Fibroblast of lung (primary cell): ENCODE results near the gene NANS. TPM values are rescaled to one million over a fixed set of nuclear protein-coding genes. Genes with fewer than 3 reads are reported as not detected.

Source experiments
- DNase-seq, 2 donors: peaks; one replicate each; pipeline versions ENCODE4 v3.0.0 to v3.0.0-alpha.2; 2010; ENCODE audit warnings: low read depth in 2 of 2
- H2AFZ ChIP-seq: 2 replicates; pipeline ENCODE4 v1.5.1; 2012; ENCODE audit warnings: low read length, control low read depth, inconsistent platforms
- H3K27ac ChIP-seq: 2 replicates; pipeline ENCODE4 v1.5.1; 2011; ENCODE audit warnings: low read length, control low read depth; ENCODE audit not compliant: insufficient read depth
- H3K27me3 ChIP-seq: 2 replicates; pipeline ENCODE4 v1.5.1; 2011; ENCODE audit warnings: mild to moderate bottlenecking, low read length; ENCODE audit not compliant: control insufficient read depth, insufficient read depth
- H3K36me3 ChIP-seq: 2 replicates; pipeline ENCODE4 v1.5.1; 2011; ENCODE audit warnings: low read length; ENCODE audit not compliant: control insufficient read depth, insufficient read depth
- H3K4me1 ChIP-seq: 2 replicates; pipeline ENCODE4 v1.5.1; 2011; ENCODE audit warnings: low read length; ENCODE audit not compliant: control insufficient read depth, insufficient read depth; ENCODE audit errors: extremely low read depth
- H3K4me2 ChIP-seq: 2 replicates; pipeline ENCODE4 v1.5.1; 2011; ENCODE audit warnings: low read length, control low read depth; ENCODE audit not compliant: insufficient read depth; ENCODE audit errors: extremely low read depth
- H3K4me3 ChIP-seq, 4 experiments: fragments of 200-600 bp in 1 of 4; sonication (generic) in 1 of 4; replicated peaks in 1 of 4; 2 replicates each; pipeline ENCODE4 v1.5.1; 2011 to 2016; ENCODE audit warnings: low read length in 4 of 4, low read depth in 3 of 4, mild to moderate bottlenecking in 3 of 4, control low read depth in 2 of 4, inconsistent platforms in 1 of 4, mixed read lengths in 1 of 4; ENCODE audit not compliant: insufficient read depth in 1 of 4; ENCODE audit errors: control extremely low read depth in 1 of 4
- H3K79me2 ChIP-seq: 2 replicates; pipeline ENCODE4 v1.5.1; 2012; ENCODE audit warnings: mild to moderate bottlenecking, low read length, inconsistent platforms; ENCODE audit not compliant: control insufficient read depth, insufficient read depth
- H3K9ac ChIP-seq: 2 replicates; pipeline ENCODE4 v1.5.1; 2011; ENCODE audit warnings: mild to moderate bottlenecking, low read length, control low read depth; ENCODE audit not compliant: insufficient read depth
- H3K9me3 ChIP-seq: 2 replicates; pipeline ENCODE4 v1.5.1; 2012; ENCODE audit warnings: low read depth, low read length; ENCODE audit not compliant: control insufficient read depth, insufficient read depth
- H4K20me1 ChIP-seq: 2 replicates; pipeline ENCODE4 v1.5.1; 2011; ENCODE audit warnings: low read length; ENCODE audit not compliant: control insufficient read depth, insufficient read depth; ENCODE audit errors: extremely low read depth
- EZH2 ChIP-seq: IDR thresholded peaks from 2 replicates; pipeline ENCODE4 v1.5.1; 2012; ENCODE audit warnings: low read length, control low read depth, mild to moderate bottlenecking; ENCODE audit errors: missing control alignments
- polyA plus RNA-seq, 2 donors: library from polyadenylated mRNA; depleted of rRNA in 1 of 2; stranded (reverse) in 1 of 2; unstranded in 1 of 2; fragments of >200 nt; gene quantifications; 2 replicates each; pipeline ENCODE4 v1.2.1, GENCODE V29; 2011 to 2012; ENCODE audit warnings: missing spikeins in 1 of 2
- total RNA-seq: library from RNA; depleted of rRNA; stranded (reverse); fragments of >200 nt; gene quantifications from 2 replicates; pipeline ENCODE4 v1.2.1, GENCODE V29; 2014
- TF ChIP-seq, protein P1 (sequence below), 2 donors: IDR thresholded peaks in 1 of 2; conservative IDR thresholded peaks in 1 of 2; 1 replicate in 1 of 2; 2 replicates in 1 of 2; pipeline ENCODE4 v1.5.1; 2011 to 2012; ENCODE audit warnings: low read length in 2 of 2, control low read depth in 1 of 2, inconsistent platforms in 1 of 2, low read depth in 1 of 2, mild to moderate bottlenecking in 1 of 2

Gene NANS
- total and polyA plus RNA-seq, 2 donors (not counting 1 experiment from before 2014, with no cell fraction given) = 83.9 to 105 TPM

DNA sequence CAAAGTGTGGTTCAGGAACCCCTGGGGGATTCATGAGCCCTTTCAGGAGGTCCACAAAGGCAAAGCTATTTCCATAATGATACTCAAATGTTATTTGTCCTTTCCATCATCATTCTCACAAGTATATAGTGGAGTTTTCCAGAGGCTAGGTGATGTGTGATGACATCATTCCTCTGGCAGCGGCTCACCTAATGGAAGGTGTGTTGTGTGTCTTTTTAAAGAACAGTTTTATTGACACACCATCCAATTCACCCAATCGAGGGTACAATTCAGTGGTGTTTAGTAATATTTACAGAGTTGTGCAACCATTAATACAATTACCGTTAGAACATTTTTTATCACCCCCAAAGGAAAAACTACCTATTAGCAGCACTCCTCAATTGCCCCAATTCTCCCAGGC is 9.7 kb downstream of the NANS start:
- Histone ChIP-seq H3K4me2 (no peak overlapping the region), H4K20me1 (no peaks in the 10 kb centered on the region), H3K27ac (no peak overlapping the region), H3K27me3 (no peaks in the 10 kb centered on the region), H3K9me3 (no peaks in the 10 kb centered on the region), H3K36me3 (peaks cover 7% of the 10 kb centered on the region), H3K4me3 (no peak overlapping the region), H3K9ac (no peak overlapping the region), H3K79me2 (peaks cover 2% of the 10 kb centered on the region), H3K4me1 (no peaks in the 10 kb centered on the region), H2AFZ (no peak overlapping the region)
- no peak for DNase-seq
- TF ChIP-seq EZH2 = no peak
- TF ChIP-seq, protein P1, sequence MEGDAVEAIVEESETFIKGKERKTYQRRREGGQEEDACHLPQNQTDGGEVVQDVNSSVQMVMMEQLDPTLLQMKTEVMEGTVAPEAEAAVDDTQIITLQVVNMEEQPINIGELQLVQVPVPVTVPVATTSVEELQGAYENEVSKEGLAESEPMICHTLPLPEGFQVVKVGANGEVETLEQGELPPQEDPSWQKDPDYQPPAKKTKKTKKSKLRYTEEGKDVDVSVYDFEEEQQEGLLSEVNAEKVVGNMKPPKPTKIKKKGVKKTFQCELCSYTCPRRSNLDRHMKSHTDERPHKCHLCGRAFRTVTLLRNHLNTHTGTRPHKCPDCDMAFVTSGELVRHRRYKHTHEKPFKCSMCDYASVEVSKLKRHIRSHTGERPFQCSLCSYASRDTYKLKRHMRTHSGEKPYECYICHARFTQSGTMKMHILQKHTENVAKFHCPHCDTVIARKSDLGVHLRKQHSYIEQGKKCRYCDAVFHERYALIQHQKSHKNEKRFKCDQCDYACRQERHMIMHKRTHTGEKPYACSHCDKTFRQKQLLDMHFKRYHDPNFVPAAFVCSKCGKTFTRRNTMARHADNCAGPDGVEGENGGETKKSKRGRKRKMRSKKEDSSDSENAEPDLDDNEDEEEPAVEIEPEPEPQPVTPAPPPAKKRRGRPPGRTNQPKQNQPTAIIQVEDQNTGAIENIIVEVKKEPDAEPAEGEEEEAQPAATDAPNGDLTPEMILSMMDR (conservative IDR thresholded peaks at IDR 0.05 in 1 of 2, IDR thresholded peaks at IDR 0.05 in 1 of 2; ENCODE audit: low read depth in 1 of 2, low read length in 2 of 2) = no peak

DNA sequence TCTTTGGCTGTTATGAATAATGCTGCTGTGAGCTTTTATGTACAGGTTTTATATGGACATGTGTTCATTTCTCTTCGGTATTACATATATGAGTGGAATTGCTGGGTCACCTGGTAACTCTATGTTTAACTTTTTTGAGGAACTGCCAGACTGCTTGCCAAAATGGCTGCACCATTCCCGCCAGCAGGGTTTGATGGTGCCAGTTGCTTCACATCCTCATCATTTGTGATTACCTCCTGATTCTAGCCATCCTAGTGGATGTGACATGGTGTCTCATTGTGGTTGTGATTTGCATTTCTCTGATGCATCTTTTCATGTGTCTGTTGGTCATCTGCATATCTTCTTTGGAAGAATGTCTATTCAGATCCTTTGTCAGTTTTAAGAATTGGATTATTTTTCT is 10.7 kb downstream of the NANS start:
- Histone ChIP-seq H3K27me3 (no peaks in the 10 kb centered on the region), H3K9ac (no peak overlapping the region), H3K9me3 (no peaks in the 10 kb centered on the region), H2AFZ (no peak overlapping the region), H3K79me2 (peaks cover 4% of the 10 kb centered on the region), H4K20me1 (no peaks in the 10 kb centered on the region), H3K4me2 (no peak overlapping the region), H3K36me3 (peaks cover 4% of the 10 kb centered on the region), H3K27ac (no peak overlapping the region), H3K4me3 (no peak overlapping the region), H3K4me1 (no peaks in the 10 kb centered on the region)
- no peak for TF ChIP-seq EZH2
- TF ChIP-seq, protein P1 (conservative IDR thresholded peaks at IDR 0.05 in 1 of 2, IDR thresholded peaks at IDR 0.05 in 1 of 2; ENCODE audit: low read depth in 1 of 2, low read length in 2 of 2) = no peak
- no peak for DNase-seq

DNA sequence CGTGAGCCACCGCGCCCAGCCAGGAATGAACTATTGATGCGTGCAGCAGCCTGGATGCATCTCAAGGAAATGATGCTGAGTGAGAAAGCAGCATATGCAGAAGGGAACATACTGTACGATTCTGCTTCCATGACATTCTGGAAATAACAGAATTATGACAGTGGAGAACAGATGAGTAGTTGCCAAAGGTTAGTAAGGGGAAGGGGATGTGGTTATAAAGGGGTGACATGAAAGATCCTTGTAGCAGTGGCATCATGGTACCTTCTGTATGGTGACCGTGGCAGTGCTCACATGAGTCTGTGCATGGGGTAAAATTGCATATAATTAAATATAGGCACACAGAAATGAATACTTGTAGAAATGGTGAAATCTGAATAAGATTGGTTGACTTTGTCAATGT is 13.0 kb downstream of the NANS start:
- H3K27ac ChIP-seq = no peak overlapping the region
- no peaks in the 10 kb centered on the region for H4K20me1 ChIP-seq
- H3K9ac ChIP-seq = no peak overlapping the region
- no peaks in the 10 kb centered on the region for H3K4me1 ChIP-seq
- H3K36me3 ChIP-seq = peaks cover 2% of the 10 kb centered on the region
- H3K4me3 ChIP-seq = no peak overlapping the region
- no peaks in the 10 kb centered on the region for H3K9me3 ChIP-seq
- no peak overlapping the region for H3K4me2 ChIP-seq
- DNase-seq = no peak
- no peaks in the 10 kb centered on the region for H3K27me3 ChIP-seq
- H3K79me2 ChIP-seq = peaks cover 4% of the 10 kb centered on the region
- H2AFZ ChIP-seq = no peak overlapping the region
- TF ChIP-seq EZH2 = no peak
- TF ChIP-seq, protein P1 (conservative IDR thresholded peaks at IDR 0.05 in 1 of 2, IDR thresholded peaks at IDR 0.05 in 1 of 2; ENCODE audit: low read depth in 1 of 2, low read length in 2 of 2) = no peak
